Left hindlimb (tissue), 1 donor: ENCODE data around the gene ST3GAL6.

Experiments
- DNase-seq: peaks from one replicate; pipeline ENCODE4 v3.0.0-alpha.2; 2018

The ST3GAL6 gene, protein sequence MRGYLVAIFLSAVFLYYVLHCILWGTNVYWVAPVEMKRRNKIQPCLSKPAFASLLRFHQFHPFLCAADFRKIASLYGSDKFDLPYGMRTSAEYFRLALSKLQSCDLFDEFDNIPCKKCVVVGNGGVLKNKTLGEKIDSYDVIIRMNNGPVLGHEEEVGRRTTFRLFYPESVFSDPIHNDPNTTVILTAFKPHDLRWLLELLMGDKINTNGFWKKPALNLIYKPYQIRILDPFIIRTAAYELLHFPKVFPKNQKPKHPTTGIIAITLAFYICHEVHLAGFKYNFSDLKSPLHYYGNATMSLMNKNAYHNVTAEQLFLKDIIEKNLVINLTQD

DNA sequence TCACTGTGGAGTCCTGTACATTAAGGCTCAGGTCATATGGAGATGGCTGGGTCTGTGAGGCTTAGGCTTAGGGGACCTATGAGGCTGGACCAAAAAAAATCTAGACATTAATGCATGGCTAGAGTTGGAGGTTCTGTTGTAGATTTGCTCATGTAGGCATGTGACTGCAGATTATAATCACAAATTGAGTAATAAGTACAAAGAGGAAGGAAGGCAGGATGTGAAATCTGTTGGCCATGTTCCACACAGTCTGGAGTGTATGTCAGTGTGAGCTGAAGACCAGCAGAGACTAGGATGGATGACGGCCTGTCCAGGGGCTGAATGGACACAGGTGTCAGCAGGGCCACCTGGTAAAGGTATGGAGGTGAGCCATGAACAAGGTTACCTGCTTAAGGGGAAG lies at the start of gene ST3GAL6:
ST3GAL6 (plus strand) TSS at position 265 of the 400 bp plus-strand sequence. CDS start 5,101 bp downstream, outside the sequence.
- no peak for DNase-seq

GRCh38 chr3:98713984-98714383 lies 49.2 kb upstream of the ST3GAL6 start:
- no peak for DNase-seq

GRCh38 chr3:98717584-98717983 lies 45.6 kb upstream of the ST3GAL6 start:
- no peak for DNase-seq

DNA sequence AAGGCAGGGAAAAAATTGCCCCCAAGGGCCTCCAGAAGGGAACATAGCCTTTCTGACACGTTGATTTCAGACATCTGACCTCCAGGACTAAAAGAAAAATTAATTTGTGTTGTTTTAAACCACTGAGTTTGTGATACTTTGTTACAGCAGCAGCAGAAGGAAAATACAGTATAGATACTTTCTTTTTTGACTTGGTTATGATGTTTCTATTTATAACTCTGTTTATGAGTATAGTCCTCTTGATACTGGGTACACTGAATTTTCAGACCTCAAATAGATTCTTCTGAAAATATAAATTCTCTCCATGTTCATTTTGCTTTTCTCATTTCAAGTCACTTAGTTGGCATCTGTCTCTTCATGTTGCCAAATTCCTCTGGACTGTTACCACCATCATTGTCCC lies 44.4 kb upstream of the ST3GAL6 start:
- DNase-seq = no peak

DNA sequence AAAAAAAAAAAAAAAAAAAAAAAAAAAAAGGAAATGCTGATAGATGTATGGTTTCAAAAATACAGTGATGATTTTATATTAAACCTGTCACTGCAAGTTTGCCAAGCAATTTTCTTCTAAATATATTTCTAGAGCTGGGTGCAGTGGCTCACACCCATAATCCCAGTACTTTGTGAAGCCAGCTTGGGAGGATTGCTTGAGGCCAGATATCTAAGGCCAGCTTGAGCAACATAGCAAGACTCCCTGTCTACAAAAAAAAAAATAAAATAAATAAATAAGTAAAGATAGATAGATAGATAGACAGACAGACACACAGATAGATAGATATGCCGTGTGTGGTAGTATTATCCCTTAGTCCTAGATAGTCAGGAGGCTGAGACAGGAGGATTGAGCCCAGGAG lies 41.4 kb upstream of the ST3GAL6 start:
- DNase-seq = no peak

GRCh38 chr3:98722389-98722788 lies 40.8 kb upstream of the ST3GAL6 start:
- DNase-seq = no peak

DNA sequence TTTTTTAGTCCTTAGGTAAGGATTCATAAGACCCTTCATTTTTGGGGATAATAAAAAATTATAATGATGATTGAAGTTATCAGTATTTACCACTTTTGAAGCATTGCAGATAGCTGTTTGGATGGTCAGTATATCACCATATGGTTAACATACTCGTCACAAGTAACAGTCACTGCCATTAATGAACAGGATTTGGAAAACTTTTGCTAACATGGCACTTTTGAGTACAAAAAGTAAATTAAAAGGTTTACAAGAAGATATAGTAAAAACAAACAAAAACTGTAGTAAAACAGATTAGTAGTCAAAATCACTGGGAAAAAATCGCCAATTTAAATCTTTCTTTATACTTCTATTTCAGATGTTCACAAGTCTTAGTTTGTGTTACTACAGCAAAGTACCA lies 37.8 kb upstream of the ST3GAL6 start:
- no peak for DNase-seq

- DNase-seq = no peak
Observed at GRCh38 chr3:98726084-98726483, 37.1 kb upstream of the ST3GAL6 start.

GRCh38 chr3:98727638-98728037 lies 35.5 kb upstream of the ST3GAL6 start:
- DNase-seq = no peak

GRCh38 chr3:98728672-98729071 lies 34.5 kb upstream of the ST3GAL6 start:
- DNase-seq = no peak

- DNase-seq = no peak
Observed at GRCh38 chr3:98730338-98730737, 32.8 kb upstream of the ST3GAL6 start.

DNA sequence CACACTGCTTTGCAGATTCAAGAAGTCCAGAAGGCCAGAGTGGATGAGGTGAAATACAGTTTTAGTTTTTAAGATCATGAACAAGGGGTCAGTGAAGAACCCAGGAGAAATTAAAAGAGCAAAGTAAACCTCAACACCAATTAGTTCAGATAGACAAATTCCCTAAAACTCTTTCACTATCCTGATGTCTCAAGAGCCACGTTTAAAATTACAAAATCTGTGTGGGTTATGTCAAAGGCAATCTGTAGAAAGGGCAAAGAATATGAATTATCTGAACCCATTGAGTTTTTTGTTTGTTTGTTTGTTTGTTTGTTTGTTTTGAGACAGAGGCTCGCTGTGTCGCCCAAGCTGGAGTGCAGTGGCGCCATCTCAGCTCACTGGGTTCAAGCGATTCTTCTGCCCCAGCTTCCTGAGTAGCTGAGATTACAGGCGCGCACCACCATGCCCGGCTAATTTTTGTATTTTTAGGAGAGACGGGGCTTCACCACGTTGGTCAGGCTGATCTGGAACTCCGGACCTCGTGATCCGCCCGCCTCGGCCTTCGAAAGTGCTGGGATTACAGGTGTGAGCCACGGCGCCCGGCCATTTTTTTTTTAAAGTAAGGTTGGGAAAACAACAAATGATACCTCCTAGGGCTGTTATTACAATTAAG lies 32.1 kb upstream of the ST3GAL6 start:
- DNase-seq = no peak

- no peak for DNase-seq
Observed at GRCh38 chr3:98731720-98732285, 31.3 kb upstream of the ST3GAL6 start.

DNA sequence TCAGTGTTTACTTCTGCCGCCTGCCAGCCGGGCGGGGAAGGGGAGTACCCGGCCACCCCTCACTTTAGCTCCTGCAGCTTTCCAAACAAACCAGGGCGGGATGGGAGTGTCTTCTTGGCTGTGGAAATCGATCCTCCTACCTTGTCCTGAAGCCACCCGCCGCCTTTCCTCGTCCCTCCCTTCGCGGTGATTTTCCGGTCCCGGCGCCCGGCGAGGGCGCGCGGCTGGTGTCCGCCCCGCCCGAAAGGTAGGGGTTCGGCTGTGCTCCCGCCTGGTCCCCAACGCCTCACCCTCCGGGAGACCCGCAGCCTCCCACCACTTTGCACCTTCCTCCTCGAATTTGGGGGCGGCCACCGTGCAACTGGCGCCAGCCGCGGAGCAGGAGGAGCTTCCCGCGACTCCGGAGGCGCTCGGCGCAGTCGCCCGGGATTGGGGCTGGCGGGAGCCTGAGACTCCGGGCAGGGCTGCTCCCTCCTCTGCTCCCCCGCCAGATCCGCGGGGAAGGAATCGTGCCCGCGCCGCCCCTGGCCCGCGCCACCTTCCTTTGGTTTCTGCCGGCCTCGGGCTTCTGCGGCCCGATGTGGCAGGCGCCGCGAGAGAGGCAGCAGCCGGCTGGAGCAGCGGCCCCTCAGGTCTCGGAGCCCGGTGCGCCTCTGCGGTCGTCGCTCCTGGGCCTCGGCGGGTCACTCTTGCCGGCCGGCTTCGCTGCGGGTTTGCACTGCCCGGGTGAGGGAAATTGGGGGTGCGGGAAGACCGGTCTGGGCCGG lies 30.7 kb upstream of the ST3GAL6 start:
- DNase-seq = peak; percentile 62

GRCh38 chr3:98733053-98733811 lies 29.9 kb upstream of the ST3GAL6 start:
- no peak for DNase-seq

DNA sequence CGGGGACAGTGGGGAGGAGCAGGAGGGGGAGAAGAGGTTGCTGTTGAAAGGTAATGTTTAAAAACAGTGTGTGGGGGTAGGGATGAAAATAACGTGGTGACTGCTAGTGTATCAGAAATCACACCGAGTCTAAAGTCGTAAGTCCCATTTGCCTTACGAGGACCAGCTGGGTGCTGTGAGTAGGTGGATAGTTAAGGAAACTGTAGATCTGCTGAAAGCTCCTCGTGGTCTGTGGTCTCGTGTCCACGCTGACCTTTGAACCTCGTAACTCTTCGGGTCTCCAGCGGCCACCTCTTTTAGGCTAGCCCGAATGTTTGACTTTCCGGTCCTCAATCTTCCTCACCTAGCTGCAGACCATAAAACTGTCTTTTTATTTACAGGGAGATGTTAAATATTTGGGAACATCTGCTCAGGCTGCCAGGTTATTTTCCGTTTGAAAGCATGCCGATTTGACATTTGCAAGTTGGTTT lies 29.3 kb upstream of the ST3GAL6 start:
- DNase-seq = no peak

GRCh38 chr3:98734306-98734705 lies 28.8 kb upstream of the ST3GAL6 start:
- DNase-seq = no peak

GRCh38 chr3:98734735-98735134 lies 28.4 kb upstream of the ST3GAL6 start:
- DNase-seq = no peak

DNA sequence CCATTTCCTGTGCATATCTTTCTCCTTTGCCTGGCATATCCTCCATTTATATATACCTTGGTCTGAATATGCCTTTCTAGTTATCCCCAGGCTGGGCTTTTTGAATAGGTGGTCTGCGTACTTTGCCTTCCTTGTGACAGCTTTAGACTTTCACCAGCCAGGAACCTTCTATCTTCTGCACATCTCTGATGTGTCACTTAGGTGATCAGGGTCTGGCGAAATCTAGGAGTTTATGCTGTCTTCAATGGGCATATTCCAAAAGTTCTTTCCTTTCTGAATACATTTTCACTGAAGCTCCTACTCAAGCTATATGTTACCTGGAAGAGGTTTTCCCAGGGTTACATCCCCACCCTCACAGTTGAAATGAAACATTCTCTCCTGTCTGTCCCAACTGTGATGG lies 27.8 kb upstream of the ST3GAL6 start:
- DNase-seq = no peak

DNA sequence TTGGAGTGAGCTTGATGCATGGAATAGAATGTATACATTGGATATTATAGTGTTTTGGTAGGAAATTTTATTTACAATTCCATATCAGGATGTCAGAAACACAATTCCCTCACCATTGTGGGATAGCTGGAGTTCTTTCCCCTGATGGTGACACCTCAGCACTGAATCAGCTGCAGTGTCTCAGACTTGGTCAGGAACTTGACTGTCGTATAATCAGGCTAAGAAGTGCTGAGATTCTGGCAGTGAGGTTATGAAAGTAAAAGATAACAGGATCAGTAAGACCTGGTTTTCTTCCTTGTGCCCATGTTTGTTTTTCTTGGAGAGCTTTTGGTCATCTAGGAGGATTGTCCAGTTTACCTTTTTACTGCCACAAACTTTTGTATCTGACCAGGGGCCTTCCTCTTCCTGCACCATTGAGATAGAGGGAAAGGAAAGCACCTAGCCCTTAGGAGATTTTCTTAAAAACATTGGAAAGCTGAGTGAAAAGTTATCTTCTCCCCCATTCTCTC lies 27.3 kb upstream of the ST3GAL6 start:
- no peak for DNase-seq

DNA sequence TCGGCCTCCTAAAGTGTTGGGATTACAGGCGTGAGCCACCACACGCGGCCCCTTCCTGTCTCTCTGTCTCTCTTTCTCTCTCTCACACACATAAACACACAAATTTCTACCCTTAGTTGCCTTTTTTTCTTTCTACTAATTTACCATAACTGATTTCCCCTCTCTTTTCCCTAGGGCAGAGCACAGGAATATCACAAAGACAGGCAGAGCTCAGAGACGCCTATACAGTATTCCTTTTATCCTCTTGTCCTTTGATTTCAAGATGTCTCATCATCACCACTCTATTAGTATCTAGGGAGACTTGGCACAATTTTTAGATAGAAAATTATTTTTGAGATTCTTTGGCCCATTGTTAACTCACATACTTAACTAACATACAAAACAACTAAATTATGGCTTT lies 25.8 kb upstream of the ST3GAL6 start:
- no peak for DNase-seq

DNA sequence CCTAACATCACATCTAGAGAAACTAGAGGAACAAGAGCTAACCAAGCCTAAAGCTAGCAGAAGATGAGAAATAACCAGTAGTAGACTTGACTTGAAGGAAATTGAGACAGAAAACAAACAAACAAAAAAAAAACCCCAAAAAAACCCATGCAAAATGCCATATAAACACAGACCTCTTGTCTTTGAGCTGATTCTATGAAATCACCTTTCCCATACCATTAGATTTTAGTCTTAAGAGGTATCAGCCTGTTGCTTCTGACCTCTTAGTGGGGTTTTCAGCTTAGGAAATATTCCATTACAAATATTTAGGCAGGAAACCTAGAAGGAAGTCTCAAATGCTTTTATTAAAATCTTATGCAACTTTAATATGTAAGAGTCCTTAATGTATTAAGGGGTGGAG lies 23.9 kb upstream of the ST3GAL6 start:
- DNase-seq = no peak
